Central memory CD8-positive, alpha-beta T cell (primary cell): ENCODE results near the gene IDH3B.

Source experiments
- ATAC-seq: fragments of 150-1000 bp; cut with Tn5 transposase; replicated peaks from 2 replicates; pipeline ENCODE4 v1.10.0; 2022; ENCODE audit warnings: mild to moderate bottlenecking, moderate FRiP score, moderate number of reproducible peaks; ENCODE audit not compliant: poor library complexity, severe bottlenecking; ENCODE audit errors: extremely low read depth
- DNase-seq, 2 donors: peaks; one replicate each; pipeline ENCODE4 v3.0.0; 2021; ENCODE audit warnings: low spot score in 2 of 2
- H3K27ac Mint-ChIP-seq: one replicate; pipeline ENCODE4 v1.8.0; 2022; ENCODE audit warnings: low read depth, mild to moderate bottlenecking, moderate library complexity, mixed read lengths
- H3K27me3 Mint-ChIP-seq: one replicate; pipeline ENCODE4 v1.8.0; 2022; ENCODE audit warnings: mixed read lengths
- H3K36me3 Mint-ChIP-seq: one replicate; pipeline ENCODE4 v1.8.0; 2022; ENCODE audit warnings: mild to moderate bottlenecking, moderate library complexity, mixed read lengths; ENCODE audit not compliant: insufficient read depth
- H3K4me1 Mint-ChIP-seq: one replicate; pipeline ENCODE4 v1.8.0; 2022; ENCODE audit warnings: mixed read lengths
- H3K4me3 Mint-ChIP-seq: one replicate; pipeline ENCODE4 v1.8.0; 2022; ENCODE audit warnings: mild to moderate bottlenecking, moderate library complexity, mixed read lengths
- H3K9me3 Mint-ChIP-seq: one replicate; pipeline ENCODE4 v1.8.0; 2022; ENCODE audit warnings: mixed read lengths

Gene IDH3B

GRCh38 chr20:2663364-2663886 lies 591 bp downstream of the IDH3B start:
- H3K4me1 Mint-ChIP-seq = peaks cover 21% of the 10 kb centered on the region
- no peaks in the 10 kb centered on the region for H3K9me3 Mint-ChIP-seq
- peaks cover 32% of the 10 kb centered on the region for H3K36me3 Mint-ChIP-seq

GRCh38 chr20:2659547-2659946 lies 4.5 kb downstream of the IDH3B start:
- no peaks in the 10 kb centered on the region for H3K9me3 Mint-ChIP-seq
- H3K36me3 Mint-ChIP-seq = peaks cover 66% of the 10 kb centered on the region
- ATAC-seq (no peak), DNase-seq (no peak)
- peaks cover 35% of the 10 kb centered on the region for H3K4me1 Mint-ChIP-seq
- H3K27ac Mint-ChIP-seq = peak overlapping the region; percentile 85
- H3K4me3 Mint-ChIP-seq = no peak overlapping the region
- no peaks in the 10 kb centered on the region for H3K27me3 Mint-ChIP-seq

More at GRCh38 chr20:2663364-2663886, 591 bp downstream of the IDH3B start:
- Mint-ChIP-seq H3K27me3 (no peaks in the 10 kb centered on the region), H3K27ac (peak overlapping the region; percentile 92), H3K4me3 (peak overlapping the region; percentile 93)
- ATAC-seq (no peak), DNase-seq (no peak)

- peaks cover 37% of the 10 kb centered on the region for H3K4me1 Mint-ChIP-seq
- no peaks in the 10 kb centered on the region for H3K27me3 Mint-ChIP-seq
- peak overlapping the region; percentile 77 for H3K27ac Mint-ChIP-seq
- H3K4me3 Mint-ChIP-seq = no peak overlapping the region
- ATAC-seq (no peak), DNase-seq (no peak)
- no peaks in the 10 kb centered on the region for H3K9me3 Mint-ChIP-seq
- H3K36me3 Mint-ChIP-seq = peaks cover 67% of the 10 kb centered on the region
Observed at GRCh38 chr20:2658414-2659354, 5.3 kb downstream of the IDH3B start.

- no peak overlapping the region for H3K27ac Mint-ChIP-seq
- peaks cover 71% of the 10 kb centered on the region for H3K36me3 Mint-ChIP-seq
- no peak overlapping the region for H3K4me3 Mint-ChIP-seq
- no peaks in the 10 kb centered on the region for H3K9me3 Mint-ChIP-seq
- DNase-seq = no peak
- peaks cover 33% of the 10 kb centered on the region for H3K4me1 Mint-ChIP-seq
- no peaks in the 10 kb centered on the region for H3K27me3 Mint-ChIP-seq
- no peak for ATAC-seq
Observed at GRCh38 chr20:2657674-2658073, 6.3 kb downstream of the IDH3B start.

- H3K4me3 Mint-ChIP-seq = no peak overlapping the region
Observed at GRCh38 chr20:2657241-2657640, 6.8 kb downstream of the IDH3B start.

GRCh38 chr20:2656471-2657117 lies 7.4 kb downstream of the IDH3B start:
- Mint-ChIP-seq H3K4me1 (peaks cover 31% of the 10 kb centered on the region), H3K36me3 (peaks cover 70% of the 10 kb centered on the region), H3K27me3 (no peaks in the 10 kb centered on the region), H3K4me3 (peak overlapping the region; percentile 7), H3K27ac (no peak overlapping the region), H3K9me3 (no peaks in the 10 kb centered on the region)
- no peak for ATAC-seq
- DNase-seq = no peak

More at GRCh38 chr20:2657241-2657640, 6.8 kb downstream of the IDH3B start:
- Mint-ChIP-seq H3K27me3 (no peaks in the 10 kb centered on the region), H3K27ac (no peak overlapping the region), H3K36me3 (peaks cover 74% of the 10 kb centered on the region), H3K9me3 (no peaks in the 10 kb centered on the region), H3K4me1 (peaks cover 33% of the 10 kb centered on the region)
- no peak for ATAC-seq
- no peak for DNase-seq

GRCh38 chr20:2655331-2656116 lies 8.5 kb downstream of the IDH3B start:
- Mint-ChIP-seq H3K4me1 (peaks cover 27% of the 10 kb centered on the region), H3K4me3 (no peak overlapping the region), H3K9me3 (no peaks in the 10 kb centered on the region), H3K27me3 (no peaks in the 10 kb centered on the region), H3K36me3 (peaks cover 66% of the 10 kb centered on the region), H3K27ac (peak overlapping the region; percentile 29)
- DNase-seq (no peak), ATAC-seq (no peak)

GRCh38 chr20:2654831-2655230 lies 9.2 kb downstream of the IDH3B start:
- DNase-seq = no peak
- peaks cover 61% of the 10 kb centered on the region for H3K36me3 Mint-ChIP-seq
- H3K27ac Mint-ChIP-seq = peak overlapping the region; percentile 29
- no peak for ATAC-seq
- H3K27me3 Mint-ChIP-seq = no peaks in the 10 kb centered on the region
- peak overlapping the region; percentile 86 for H3K4me3 Mint-ChIP-seq
- H3K4me1 Mint-ChIP-seq = peaks cover 25% of the 10 kb centered on the region
- no peaks in the 10 kb centered on the region for H3K9me3 Mint-ChIP-seq

- ATAC-seq (no peak), DNase-seq (no peak)
- Mint-ChIP-seq H3K4me1 (peaks cover 25% of the 10 kb centered on the region), H3K27me3 (no peaks in the 10 kb centered on the region), H3K27ac (peak overlapping the region; percentile 93), H3K4me3 (peak overlapping the region; percentile 86), H3K36me3 (peaks cover 59% of the 10 kb centered on the region), H3K9me3 (no peaks in the 10 kb centered on the region)
Observed at GRCh38 chr20:2654384-2654822, 9.6 kb downstream of the IDH3B start.

GRCh38 chr20:2653556-2654383 lies 10.2 kb downstream of the IDH3B start:
- peaks cover 25% of the 10 kb centered on the region for H3K4me1 Mint-ChIP-seq
- no peak for ATAC-seq
- DNase-seq = no peak
- no peaks in the 10 kb centered on the region for H3K27me3 Mint-ChIP-seq
- peak overlapping the region; percentile 93 for H3K27ac Mint-ChIP-seq
- H3K4me3 Mint-ChIP-seq = peak overlapping the region; percentile 86
- H3K36me3 Mint-ChIP-seq = peaks cover 56% of the 10 kb centered on the region
- H3K9me3 Mint-ChIP-seq = no peaks in the 10 kb centered on the region

- Mint-ChIP-seq H3K36me3 (peaks cover 48% of the 10 kb centered on the region), H3K4me3 (peak overlapping the region; percentile 86), H3K9me3 (no peaks in the 10 kb centered on the region), H3K27me3 (no peaks in the 10 kb centered on the region), H3K4me1 (peaks cover 25% of the 10 kb centered on the region), H3K27ac (peak overlapping the region; percentile 93)
- peak; percentile 46 for ATAC-seq
- DNase-seq = peak in 1 of 2 donors; percentile 41
Observed at GRCh38 chr20:2652724-2653555, 11.1 kb downstream of the IDH3B start.
